GM21619 (cell line): ENCODE data around the gene DPP10.
"Not testable (repeated sequence)": the region's sequence is repeated elsewhere in the genome, so short reads cannot be mapped to it uniquely, and the experiment has no call there.

Experiments
- ATAC-seq: cut with Tn5 transposase; IDR thresholded peaks from one replicate; pipeline ENCODE4 v1.9.1; 2021; ENCODE audit not compliant: unreplicated experiment

Gene DPP10

GRCh38 chr2:114709936-114710850 is 267.8 kb downstream of the DPP10 start:
- ATAC-seq = no peak

DNA sequence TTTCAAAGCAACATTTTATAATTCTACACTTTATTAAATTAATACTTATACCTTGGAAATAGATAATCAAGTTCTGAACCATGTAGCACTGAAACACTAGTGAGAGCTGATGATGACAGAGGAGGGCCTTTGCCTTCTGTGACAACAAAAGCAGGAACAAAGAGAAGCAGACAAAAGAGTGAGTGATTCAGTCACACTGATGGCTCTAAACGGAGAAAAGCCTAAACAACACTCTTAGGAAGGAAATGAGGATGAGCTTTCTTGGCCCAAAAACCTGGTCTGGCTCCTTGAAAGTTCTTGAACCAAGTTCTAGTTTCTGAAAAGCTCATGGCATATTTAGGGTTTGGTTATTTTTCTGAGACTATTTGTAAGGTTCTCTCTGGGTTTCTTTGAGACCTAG is 271.9 kb downstream of the DPP10 start:
- no peak for ATAC-seq

- ATAC-seq = no peak
Measured at GRCh38 chr2:114717049-114717448, 274.6 kb downstream of the DPP10 start.

DNA sequence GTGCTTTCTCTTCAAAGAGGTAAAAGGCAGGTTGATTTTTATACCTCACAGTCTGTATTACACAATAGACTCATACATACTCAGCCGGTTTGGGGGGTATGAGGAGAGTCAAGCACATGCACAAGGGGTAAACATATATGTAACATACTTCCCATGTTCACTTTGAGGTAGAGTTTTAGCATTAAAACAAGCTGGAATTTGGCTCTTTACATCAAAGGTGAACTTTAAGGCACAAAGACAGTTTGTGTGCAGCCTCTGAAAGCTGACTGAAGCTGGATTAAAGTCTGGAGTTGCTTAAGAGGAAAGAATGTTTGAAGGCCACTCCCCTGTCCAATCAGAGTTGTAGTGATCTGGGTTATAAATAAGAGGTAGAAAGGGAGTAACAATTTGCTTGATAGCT is 282.0 kb downstream of the DPP10 start:
- no peak for ATAC-seq

DNA sequence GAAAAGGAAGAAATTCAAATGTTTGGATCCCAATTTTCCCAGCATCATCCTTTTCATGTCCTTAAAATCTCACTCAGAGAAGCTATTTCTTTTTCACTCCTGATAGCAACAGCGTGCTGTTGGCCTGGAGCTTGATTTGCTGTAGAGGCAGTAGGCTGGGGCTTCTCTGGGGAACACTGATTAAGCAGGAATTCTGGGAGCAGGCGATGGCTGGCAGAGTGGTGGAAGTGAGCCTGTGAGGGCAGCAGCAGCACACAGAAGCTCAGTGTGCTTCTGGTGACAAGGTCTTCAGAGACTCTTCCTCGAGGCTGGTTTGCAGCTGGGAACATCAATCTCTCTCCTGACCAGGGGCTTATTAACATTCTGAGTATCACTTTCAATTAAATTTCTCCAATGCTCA is 284.6 kb downstream of the DPP10 start:
- no peak for ATAC-seq

- ATAC-seq = no peak
Measured at GRCh38 chr2:114728372-114728771, 285.9 kb downstream of the DPP10 start.

DNA sequence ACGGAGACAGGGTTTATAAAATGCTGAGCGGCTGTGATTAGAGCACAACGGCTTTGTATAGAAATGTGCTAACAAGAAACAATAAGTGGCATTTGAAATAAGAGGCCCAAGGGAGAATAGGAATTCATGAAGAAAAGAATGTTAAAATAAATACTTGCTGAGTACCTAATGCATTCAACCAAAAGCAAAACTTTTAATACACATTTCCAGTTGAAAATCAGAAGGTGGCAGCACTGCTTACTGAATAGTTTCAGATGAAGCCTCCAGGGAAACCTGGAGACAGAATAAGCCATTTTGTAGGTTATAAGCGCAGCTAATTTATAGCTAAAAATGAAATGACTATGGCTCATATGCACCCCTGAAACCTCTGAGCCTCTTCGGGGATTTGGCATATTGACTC is 286.6 kb downstream of the DPP10 start:
- no peak for ATAC-seq

- ATAC-seq = no peak
Measured at GRCh38 chr2:114735126-114735525, 292.7 kb downstream of the DPP10 start.

DNA sequence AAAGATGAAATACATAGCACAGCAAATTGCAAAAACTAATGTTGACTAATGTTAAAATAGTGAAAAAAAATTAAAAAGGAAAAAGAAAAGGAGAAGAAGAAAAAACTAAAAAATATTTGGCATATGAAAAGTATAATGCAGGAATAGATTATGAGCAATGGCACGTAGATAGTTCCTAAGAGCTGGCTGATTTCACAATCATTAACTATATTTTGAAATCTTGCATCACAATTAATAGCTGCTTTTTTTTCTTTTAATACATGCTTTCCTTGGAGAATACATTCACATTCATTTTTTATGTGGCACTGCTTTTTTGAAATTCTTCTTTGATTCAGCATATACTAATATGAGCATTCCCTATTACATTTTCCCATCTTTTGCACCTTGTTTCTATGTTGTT is 299.8 kb downstream of the DPP10 start:
- no peak for ATAC-seq

DNA sequence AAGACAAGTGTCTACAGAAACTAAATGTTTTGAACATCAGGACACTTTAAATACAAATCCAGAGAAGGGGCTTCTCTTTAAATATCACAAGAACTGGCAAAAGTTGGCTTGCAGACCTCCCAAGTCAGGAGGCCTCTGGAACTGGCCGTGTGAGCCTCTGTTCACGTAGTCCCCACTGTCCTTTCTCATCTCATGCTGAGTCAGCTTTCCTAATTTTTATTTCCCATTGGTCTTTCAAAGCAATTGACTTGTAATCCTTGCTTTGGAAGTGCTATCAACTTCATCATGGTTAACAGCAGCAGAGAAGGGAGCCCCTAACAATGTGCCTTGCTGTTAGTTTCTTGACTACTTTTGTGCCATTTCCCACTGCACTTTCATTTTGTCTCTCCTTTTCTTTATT is 303.3 kb downstream of the DPP10 start:
- no peak for ATAC-seq

DNA sequence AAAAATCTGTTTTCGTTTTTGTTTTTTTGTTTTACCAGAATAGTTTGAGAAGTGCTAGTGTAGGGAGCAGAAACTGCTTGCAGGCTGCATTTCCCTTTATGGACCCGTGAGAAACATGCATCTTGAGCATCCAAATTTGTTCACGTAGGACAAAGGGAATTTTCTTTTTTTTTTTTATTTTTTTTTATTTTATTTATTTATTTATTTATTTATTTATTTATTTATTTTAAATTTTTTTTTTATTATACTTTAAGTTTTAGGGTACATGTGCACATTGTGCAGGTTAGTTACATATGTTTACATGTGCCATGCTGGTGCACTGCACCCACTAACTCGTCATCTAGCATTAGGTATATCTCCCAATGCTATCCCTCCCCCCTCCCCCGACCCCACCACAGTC is 305.7 kb downstream of the DPP10 start:
- ATAC-seq = not testable (repeated sequence)

DNA sequence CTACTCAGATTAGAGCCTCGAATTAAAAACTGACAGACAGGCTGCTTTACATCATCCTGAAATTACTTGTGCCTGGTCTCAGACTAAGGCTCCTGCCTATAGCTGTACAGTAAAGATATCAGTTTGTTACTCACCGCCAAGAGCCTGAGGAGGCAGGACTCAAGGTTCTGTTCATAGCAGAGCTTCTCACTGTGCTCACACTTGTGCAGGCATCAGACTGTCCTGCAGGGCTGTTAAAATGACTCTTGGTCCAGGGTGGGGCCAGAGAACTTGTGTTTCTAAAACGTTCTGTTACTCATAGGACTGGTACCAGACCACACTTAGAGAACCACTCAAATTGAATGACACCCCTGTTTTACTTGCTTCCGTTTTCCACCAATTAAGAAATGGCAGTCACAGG is 310.0 kb downstream of the DPP10 start:
- no peak for ATAC-seq

- no peak for ATAC-seq
Measured at GRCh38 chr2:114753145-114753544, 310.7 kb downstream of the DPP10 start.

- no peak for ATAC-seq
Measured at GRCh38 chr2:114754907-114755563, 312.6 kb downstream of the DPP10 start.

DNA sequence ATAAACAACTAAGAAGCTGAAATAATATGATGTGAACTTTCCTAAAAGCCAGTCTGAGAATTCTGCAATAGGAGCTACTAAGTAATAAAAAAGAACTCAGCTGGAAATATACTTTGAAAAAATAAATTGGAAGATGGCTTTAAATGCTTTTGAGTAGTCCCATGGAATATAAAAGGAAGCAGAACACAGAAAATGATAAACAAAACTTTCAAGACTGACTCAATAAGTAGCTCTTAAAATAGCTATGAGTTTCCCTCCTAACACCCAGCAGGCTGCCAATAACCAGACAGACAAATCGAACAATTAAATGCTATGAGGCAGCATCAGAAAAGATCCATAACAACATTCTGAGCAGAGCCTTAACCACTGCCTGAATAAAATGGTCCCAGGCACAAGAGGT is 319.9 kb downstream of the DPP10 start:
- ATAC-seq = no peak

- ATAC-seq = no peak
Measured at GRCh38 chr2:114762986-114763385, 320.5 kb downstream of the DPP10 start.

DNA sequence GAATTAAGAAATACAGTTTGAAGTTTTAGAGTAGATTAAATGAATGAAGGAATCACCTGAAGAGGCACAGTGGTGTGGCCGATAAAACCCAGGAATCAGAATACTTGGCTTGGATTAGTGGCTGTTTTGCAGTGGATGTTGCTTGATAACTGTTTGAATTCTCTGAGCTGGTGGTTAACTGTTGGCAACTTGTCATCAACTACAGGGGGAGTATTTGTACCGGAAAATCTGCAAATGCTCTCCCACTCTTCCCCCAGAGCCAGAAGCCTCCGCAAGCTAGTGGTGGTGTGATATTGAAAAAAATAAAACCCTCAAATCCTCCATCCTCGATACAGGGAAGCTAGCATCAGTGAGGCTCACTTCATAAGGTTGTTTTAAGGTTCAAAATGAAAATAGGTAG is 326.7 kb downstream of the DPP10 start:
- no peak for ATAC-seq

- ATAC-seq = no peak
Measured at GRCh38 chr2:114769991-114770390, 327.6 kb downstream of the DPP10 start.

DNA sequence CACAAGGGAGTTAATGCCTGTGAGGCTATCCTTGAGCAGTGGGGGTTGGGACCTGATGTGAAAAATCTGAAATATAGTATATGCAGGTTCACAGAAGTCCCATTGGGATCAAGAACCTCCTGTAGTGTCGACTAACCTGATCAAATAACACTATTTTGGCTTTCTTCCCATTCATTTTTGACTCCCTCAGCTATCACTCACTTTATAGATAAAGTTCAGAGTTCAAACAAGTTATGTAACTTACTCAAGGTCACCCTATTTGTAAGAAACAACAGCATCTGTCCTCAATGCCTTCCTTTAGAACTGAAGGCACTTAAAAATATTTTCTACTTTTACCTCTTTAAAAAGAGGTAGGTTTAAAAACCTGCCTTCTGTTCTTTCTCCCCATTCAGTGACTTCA is 341.6 kb downstream of the DPP10 start:
- ATAC-seq = no peak

GRCh38 chr2:114784890-114785583 is 342.6 kb downstream of the DPP10 start:
- no peak for ATAC-seq

DNA sequence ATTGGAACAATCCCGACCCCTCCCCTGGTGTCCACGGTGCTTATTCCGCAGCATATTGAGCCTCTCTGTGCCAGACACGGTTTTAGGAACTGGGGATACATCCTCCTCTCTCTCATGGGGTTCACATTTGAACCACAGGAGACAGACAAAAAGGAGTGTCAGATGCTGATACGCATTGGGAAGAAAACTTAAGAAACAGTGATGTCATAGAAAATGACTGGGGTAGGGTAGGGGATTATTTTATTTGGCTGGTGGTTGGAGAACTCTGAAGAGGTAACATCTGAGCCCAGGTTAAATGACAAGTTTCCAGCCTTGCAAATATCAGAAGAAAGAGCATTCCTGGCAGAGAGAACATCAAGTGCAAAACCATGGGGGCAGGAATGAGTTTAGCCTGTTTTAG is 344.5 kb downstream of the DPP10 start:
- no peak for ATAC-seq

DNA sequence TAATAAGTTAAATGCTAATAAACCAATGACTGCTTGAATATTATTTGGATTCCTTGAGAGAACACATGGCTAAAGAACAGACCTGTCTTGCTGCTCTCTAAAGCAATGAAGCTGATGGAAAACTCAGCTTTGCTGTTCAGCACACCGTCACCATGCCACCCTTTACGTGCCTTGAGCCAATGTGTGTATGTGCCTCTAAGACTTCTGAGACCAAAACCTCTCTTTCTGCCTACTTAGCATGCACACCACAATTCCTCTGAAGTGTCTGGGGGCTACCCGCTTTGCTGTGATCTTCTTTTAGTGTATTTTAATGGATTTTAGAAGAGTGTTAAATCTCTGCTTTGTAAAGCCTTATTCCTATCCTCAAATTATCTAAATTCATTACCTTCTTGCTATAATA is 345.0 kb downstream of the DPP10 start:
- no peak for ATAC-seq
